ENCODE measurements around the gene BCL11B. TPM values are rescaled to one million over a fixed set of nuclear protein-coding genes. Genes with fewer than 3 reads are reported as not detected.

The BCL11B gene
- total RNA-seq, 1 donor: not detected

- H3K4me3 ChIP-seq (ENCODE audit: low read depth, low read length): no peak overlapping the region
- TF ChIP-seq CTCF (IDR thresholded peaks at IDR 0.05; ENCODE audit: insufficient read depth, low read depth, low read length): no peak
- DNase-seq (ENCODE audit: low read depth): no peak
Observed at GRCh38 chr14:99213527-99213971, 58.4 kb downstream of the BCL11B start.

GRCh38 chr14:99213101-99213500 is 58.9 kb downstream of the BCL11B start:
- DNase-seq (ENCODE audit: low read depth): no peak
- no peak overlapping the region for H3K4me3 ChIP-seq (ENCODE audit: low read depth, low read length)
- no peak for TF ChIP-seq CTCF (IDR thresholded peaks at IDR 0.05; ENCODE audit: insufficient read depth, low read depth, low read length)

GRCh38 chr14:99212646-99213045 is 59.4 kb downstream of the BCL11B start:
- DNase-seq (ENCODE audit: low read depth): no peak
- TF ChIP-seq CTCF (IDR thresholded peaks at IDR 0.05; ENCODE audit: insufficient read depth, low read depth, low read length): no peak
- H3K4me3 ChIP-seq (ENCODE audit: low read depth, low read length): no peak overlapping the region

- H3K4me3 ChIP-seq (ENCODE audit: low read depth, low read length): no peak overlapping the region
- DNase-seq (ENCODE audit: low read depth): no peak
- no peak for TF ChIP-seq CTCF (IDR thresholded peaks at IDR 0.05; ENCODE audit: insufficient read depth, low read depth, low read length)
Observed at GRCh38 chr14:99212199-99212598, 59.8 kb downstream of the BCL11B start.

GRCh38 chr14:99211410-99211809 is 60.6 kb downstream of the BCL11B start:
- no peak overlapping the region for H3K4me3 ChIP-seq (ENCODE audit: low read depth, low read length)
- DNase-seq (ENCODE audit: low read depth): no peak
- no peak for TF ChIP-seq CTCF (IDR thresholded peaks at IDR 0.05; ENCODE audit: insufficient read depth, low read depth, low read length)

GRCh38 chr14:99210333-99210732 is 61.7 kb downstream of the BCL11B start:
- H3K4me3 ChIP-seq (ENCODE audit: low read depth, low read length): no peak overlapping the region
- no peak for DNase-seq (ENCODE audit: low read depth)
- TF ChIP-seq CTCF (IDR thresholded peaks at IDR 0.05; ENCODE audit: insufficient read depth, low read depth, low read length): no peak

- no peak for DNase-seq (ENCODE audit: low read depth)
Observed at GRCh38 chr14:99209409-99209808, 62.6 kb downstream of the BCL11B start.

More at GRCh38 chr14:99209409-99209808, 62.6 kb downstream of the BCL11B start:
- no peak overlapping the region for H3K4me3 ChIP-seq (ENCODE audit: low read depth, low read length)
- TF ChIP-seq CTCF (IDR thresholded peaks at IDR 0.05; ENCODE audit: insufficient read depth, low read depth, low read length): no peak
